T follicular helper cell (primary cell): ENCODE data around the gene FN3KRP.
A peak's percentile ranks its signal among the peaks of the same experiment; 100 is the strongest.

Experiments
- DNase-seq: peaks from one replicate; pipeline ENCODE4 v3.0.0-alpha.2; 2020; ENCODE audit warnings: low read depth
- total RNA-seq, 2 experiments: gene quantifications; one replicate each; lab custom pipeline; 2026; lab: John Stamatoyannopoulos, UW

The FN3KRP gene, protein sequence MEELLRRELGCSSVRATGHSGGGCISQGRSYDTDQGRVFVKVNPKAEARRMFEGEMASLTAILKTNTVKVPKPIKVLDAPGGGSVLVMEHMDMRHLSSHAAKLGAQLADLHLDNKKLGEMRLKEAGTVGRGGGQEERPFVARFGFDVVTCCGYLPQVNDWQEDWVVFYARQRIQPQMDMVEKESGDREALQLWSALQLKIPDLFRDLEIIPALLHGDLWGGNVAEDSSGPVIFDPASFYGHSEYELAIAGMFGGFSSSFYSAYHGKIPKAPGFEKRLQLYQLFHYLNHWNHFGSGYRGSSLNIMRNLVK
- 17.1 to 38.8 reads per million in 2 experiments for total RNA-seq

- DNase-seq: peak; percentile 93
Observed at GRCh38 chr17:82716203-82717010, at the start of gene FN3KRP. FN3KRP (plus strand) TSS chr17:82716706; CDS start chr17:82716756, 50 bp downstream.

DNA sequence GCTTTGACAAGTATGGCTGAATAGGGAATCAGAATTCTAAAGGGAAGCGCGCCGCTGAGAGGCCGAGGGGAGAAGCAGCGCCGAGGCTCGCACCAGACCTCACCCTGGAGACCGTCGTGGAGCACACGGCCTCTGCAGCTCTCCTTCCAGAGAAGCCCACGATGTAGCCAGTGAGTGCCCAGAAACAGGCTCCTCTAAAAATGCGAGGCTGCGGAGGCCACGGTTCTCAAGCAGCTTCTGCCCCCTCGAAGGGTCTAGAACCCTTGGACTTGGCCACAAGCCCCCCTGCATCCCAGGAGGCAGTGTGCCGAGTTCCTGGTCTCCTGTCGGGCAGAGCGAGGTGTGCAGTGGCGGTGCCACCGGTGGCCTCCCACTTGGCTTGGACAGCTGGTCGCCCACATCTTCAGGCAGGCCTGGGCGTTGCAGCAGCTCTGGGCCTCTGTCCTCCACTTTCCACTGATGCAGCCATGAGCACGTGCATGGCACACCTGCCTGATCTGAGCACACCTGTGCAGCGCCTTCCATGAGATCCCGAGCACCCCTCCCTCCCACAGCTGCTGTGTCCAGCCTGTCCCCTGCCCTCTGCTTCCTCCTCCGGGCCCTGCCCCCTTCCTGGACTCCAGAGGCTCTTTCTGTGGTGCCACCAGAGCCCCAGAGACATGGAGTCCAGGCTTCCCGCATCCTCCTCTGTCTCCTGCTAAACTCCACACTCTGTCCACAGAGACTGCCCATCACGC is 49.4 kb upstream of the FN3KRP start:
- DNase-seq: no peak

DNA sequence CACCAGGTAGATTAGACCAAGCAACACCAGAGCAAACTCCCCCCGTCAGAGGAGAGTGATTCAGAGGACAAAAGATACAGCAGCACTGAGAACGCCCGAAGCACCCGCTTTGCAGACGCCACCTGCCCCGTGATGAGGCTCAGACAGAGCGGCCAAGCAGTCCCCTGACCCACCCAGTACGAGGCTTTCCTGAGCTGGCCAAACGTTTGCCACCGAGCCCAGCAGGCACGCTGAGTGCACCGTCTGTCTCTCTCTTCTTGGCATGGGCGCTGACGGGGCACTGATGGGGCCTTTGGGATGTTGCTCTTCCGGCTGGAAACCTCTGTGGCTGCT is 48.9 kb upstream of the FN3KRP start:
- no peak for DNase-seq

DNA sequence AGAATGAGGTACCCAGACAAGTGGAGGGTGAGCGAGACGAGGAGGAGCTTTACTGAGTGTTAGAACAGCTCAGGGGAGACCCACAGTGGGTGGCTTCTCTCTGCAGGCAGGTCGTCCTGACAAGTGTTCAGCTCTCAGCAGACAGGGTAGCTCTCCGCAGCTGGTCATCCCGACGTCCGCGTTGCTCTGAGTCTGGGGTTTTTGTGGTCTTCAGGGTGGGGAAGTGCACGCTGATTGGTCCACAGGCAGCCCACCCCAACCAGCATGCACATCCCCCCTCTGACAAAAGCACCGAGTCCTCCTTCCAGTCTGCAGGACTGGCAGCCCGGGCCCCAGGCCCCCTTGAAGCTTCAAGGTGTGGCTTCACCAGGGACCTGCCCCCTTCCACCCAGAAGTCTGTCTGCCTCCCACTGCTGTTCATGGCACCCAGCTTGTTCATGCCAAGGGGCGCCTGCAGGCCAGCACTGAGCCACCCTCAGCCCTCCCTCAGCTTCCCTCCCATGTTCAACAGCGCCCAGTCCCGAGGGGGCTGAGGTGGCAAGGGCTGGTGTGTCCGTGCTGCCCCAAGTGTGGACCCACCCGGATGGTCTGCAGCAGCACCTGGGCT is 48.4 kb upstream of the FN3KRP start:
- no peak for DNase-seq

DNA sequence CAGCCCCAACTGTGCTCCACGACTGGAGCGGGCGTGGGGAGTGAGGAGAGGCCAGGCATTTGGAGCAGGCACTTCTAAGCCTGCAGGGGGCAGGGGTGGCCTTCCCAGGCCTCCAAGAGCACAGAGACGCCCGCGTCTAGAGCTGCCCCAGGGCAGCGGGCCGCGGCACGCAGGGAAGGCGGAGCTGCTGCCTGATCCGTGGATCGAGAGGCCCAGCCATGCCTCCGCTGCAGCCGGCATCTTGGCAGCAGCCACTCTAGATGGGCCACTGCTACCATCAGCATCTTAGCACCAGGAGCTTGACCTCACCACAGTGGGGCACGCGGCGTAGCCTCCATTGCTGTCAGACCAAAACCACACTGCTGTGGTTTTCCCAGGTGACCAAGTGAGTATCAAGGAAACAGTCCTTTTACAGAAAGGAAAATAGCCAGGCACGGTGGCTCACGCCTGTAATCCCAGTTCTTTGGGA is 47.8 kb upstream of the FN3KRP start:
- peak; percentile 10 for DNase-seq

DNA sequence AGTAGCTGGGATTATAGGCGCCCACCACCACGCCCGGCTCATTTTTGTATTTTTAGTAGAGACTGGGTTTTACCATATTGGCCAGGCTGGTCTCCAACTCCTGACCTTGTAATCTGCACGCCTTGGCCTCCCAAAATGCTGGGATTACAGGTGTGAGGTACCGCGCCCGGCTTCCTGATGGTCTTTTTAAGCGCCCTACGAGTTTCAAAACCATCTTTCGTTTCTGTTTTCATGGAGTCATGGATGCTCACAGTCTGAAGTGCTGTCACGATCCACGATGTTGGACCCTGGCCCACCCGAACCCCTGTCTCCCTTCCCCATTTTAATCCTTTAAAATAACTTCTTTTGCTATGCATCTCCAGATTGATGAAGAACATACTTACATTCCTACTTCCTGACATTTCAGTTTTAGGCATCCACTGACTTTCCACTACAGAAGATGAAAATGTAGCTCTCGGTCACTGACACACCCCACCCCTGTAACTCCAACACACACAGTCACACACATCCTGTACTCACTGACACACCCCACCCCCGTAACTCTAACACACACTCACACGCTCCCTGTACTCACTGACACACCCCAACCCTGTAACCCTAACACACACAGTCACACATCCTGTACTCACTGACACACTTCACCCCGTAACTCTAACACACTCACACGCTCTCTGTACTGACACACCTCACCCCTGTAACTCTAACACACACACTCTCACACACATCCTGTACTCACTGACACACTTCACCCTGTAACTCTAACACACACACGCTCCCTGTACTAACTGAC is 45.6 kb upstream of the FN3KRP start:
- DNase-seq: no peak

DNA sequence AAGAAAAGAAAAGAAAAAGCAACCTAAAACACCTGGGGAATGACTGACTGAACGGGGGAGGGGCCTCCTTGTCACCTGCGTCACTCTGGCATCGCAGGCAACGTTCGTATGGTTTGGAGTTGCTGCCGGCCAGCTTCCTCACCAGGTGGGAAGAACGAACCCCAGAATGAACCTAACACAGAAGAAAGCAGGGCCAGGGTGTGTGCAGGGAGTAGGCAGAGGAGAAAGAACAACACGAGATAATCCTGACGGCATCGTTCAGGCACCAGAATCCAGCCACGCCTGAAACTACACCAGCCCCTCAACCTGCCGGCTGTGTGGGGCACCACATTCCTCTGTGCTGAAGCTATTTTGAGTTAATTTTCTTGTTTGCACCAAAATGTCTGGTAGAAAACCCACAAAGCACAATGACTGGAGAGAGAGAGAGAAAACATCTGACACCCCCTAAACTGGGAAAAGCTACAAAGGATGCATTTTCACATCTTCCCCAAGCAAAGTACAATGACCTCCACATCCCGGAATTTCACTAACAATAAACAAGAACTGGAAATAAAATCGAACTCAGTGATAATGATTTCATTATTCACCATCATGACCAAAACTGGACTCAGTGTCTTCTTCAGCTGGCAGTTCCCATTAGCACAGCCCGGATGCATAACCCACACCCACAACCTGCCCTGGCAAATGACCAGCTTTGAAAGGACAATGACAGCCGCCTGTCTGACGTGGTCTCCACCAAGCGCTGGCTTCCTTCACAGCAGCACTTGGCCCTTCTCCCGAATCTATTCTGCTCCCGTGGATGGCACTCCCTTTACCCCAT is 41.6 kb upstream of the FN3KRP start:
- no peak for DNase-seq

GRCh38 chr17:82675476-82676245 is 40.8 kb upstream of the FN3KRP start:
- DNase-seq: no peak

DNA sequence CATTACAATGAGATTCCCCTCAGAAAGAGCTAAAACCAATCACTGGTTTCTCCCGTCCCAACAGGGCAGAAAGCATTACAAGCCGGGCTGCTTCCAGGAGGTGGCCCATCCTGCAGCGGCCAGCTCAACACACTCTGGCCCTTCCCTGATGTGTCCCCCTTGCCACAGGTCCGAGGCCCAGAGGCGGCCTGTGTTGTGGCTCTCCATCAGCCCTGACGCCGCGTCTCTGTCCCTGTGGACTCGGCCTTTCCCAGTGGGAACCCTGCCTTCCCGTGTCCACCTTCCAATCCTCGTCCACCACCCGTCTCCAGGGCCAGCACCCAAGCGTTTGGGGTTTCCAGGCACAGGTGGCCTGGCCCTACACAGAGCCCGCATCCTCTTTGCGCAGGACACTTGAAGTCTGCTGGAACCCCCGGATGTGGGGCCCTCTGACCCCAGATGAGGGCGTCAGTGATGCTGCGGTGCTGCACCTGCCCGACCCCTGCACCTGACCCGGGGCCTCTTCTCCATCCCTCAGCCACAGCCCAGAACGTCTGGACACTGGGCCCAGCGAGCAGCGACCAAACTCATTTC is 39.1 kb upstream of the FN3KRP start:
- DNase-seq: no peak

GRCh38 chr17:82678265-82678891 is 38.1 kb upstream of the FN3KRP start:
- no peak for DNase-seq

GRCh38 chr17:82679586-82680465 is 36.7 kb upstream of the FN3KRP start:
- DNase-seq: no peak

DNA sequence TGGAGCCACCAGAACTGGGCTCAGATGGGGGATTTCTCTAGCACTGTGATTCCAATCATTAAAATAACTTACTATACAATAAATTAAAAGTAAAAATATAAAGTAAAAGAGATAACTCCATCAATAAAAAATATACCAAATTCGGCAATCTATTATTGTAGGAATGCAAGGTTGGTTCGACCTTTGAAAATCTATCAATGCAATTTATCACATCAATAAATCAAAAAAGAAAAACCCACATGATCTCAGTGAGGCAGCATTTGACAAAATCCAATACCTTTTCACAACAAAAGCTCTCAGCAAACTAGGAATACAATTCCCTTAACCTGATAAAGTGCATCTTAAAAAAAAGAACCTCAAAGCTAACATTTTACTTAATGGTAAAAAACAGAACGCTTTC is 35.0 kb upstream of the FN3KRP start:
- no peak for DNase-seq

- no peak for DNase-seq
Observed at GRCh38 chr17:82683534-82683933, 33.0 kb upstream of the FN3KRP start.

- DNase-seq: no peak
Observed at GRCh38 chr17:82684228-82684841, 32.2 kb upstream of the FN3KRP start.

GRCh38 chr17:82685291-82685690 is 31.2 kb upstream of the FN3KRP start:
- DNase-seq: no peak

GRCh38 chr17:82686366-82687324 is 29.9 kb upstream of the FN3KRP start:
- no peak for DNase-seq
